ENCODE data around the gene ACAN. TPM values are rescaled to one million over a fixed set of nuclear protein-coding genes. Genes with fewer than 3 reads are reported as not detected.

Gene ACAN
- polyA plus RNA-seq, 1 of the 3 experiments (the other 2 are of a cell fraction), result not detected

DNA sequence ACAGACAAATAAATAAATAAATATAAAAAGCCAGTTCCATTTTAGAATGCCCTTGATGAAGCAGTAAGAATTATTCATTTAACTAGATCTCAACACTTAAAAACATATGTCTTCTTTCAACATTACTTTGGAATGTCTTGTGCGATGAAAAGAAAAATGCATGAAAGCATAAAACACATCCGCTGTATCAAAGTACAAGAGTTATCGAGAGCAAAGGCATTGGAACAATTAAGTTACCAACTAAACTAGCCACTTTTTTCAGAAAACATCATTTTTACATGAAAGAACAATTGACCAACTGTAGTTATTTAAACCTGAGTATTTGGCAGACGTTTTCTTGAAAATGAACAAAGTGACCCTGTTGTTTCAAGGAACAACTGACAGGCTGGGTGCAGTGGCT, 27.5 kb upstream of the ACAN start:
- no peaks in the 10 kb centered on the region for H3K79me2 ChIP-seq (ENCODE audit: insufficient read depth)
- no peak overlapping the region for H2AFZ ChIP-seq (ENCODE audit: low read depth)
- CTCF ChIA-PET, result no interaction called here
- TF ChIP-seq TEAD4 (IDR thresholded peaks at IDR 0.05; ENCODE audit: borderline replicate concordance, insufficient read depth), result no peak
- TF ChIP-seq JUND (IDR thresholded peaks at IDR 0.05), result no peak
- TF ChIP-seq EZH2phosphoT487 (IDR thresholded peaks at IDR 0.05; ENCODE audit: borderline replicate concordance, low read depth), result no peak
- TF ChIP-seq TAF1 (IDR thresholded peaks at IDR 0.05; ENCODE audit: borderline replicate concordance, low read depth, low read length), result no peak
- no peak for TF ChIP-seq ZBTB33 (IDR thresholded peaks at IDR 0.05; ENCODE audit: borderline replicate concordance, low read depth)
- no peak for TF ChIP-seq NFIC (IDR thresholded peaks at IDR 0.05; ENCODE audit: borderline replicate concordance)
- no peak for TF ChIP-seq TCF12 (IDR thresholded peaks at IDR 0.05)
- no peak for TF ChIP-seq IRF3 (IDR thresholded peaks at IDR 0.05; ENCODE audit: low read depth, low read length)
- TF ChIP-seq NRF1 (IDR thresholded peaks at IDR 0.05; ENCODE audit: low read depth, low read length), result no peak
- no peak for TF ChIP-seq RFX5 (IDR thresholded peaks at IDR 0.05; ENCODE audit: low read length)
- 55% methylated on average over 4 of the region's 4 CpGs for WGBS (ENCODE audit: low lambda C conversion rate)
- no peaks in the 10 kb centered on the region for H3K9me3 ChIP-seq
- no peak overlapping the region for H3K27ac ChIP-seq (ENCODE audit: low read depth in 2 of 2, low read length in 1 of 2)
- no peaks in the 10 kb centered on the region for H3K36me3 ChIP-seq (replicated peaks in 1 of 2; ENCODE audit: control insufficient read depth in 1 of 2, insufficient read depth in 2 of 2, low read length in 1 of 2)
- H3F3A ChIP-seq (replicated peaks; ENCODE audit: insufficient read depth), result no peaks in the 10 kb centered on the region
- H3K9me2 ChIP-seq, result no peaks in the 10 kb centered on the region
- no peak overlapping the region for H3K9ac ChIP-seq
- POLR2A ChIA-PET, result no interaction called here
- no peak overlapping the region for H3K4me2 ChIP-seq
- no peaks in the 10 kb centered on the region for H3K27me3 ChIP-seq (ENCODE audit: insufficient read depth)
- H3K4me3 ChIP-seq (ENCODE audit: low read depth in 2 of 2, low read length in 1 of 2), result no peak overlapping the region
- no peaks in the 10 kb centered on the region for H3K4me1 ChIP-seq (ENCODE audit: control insufficient read depth in 1 of 2, insufficient read depth in 2 of 2, low read depth in 1 of 2, low read length in 1 of 2)
- H4K20me1 ChIP-seq (ENCODE audit: insufficient read depth), result no peaks in the 10 kb centered on the region
- no peak for DNase-seq

GRCh38 chr15:88776646-88777045, 26.6 kb upstream of the ACAN start:
- H3K4me1 ChIP-seq (ENCODE audit: control insufficient read depth in 1 of 2, insufficient read depth in 2 of 2, low read depth in 1 of 2, low read length in 1 of 2), result no peaks in the 10 kb centered on the region
- no peak overlapping the region for H2AFZ ChIP-seq (ENCODE audit: low read depth)
- 36% methylated on average over 3 of the region's 3 CpGs for WGBS (ENCODE audit: low lambda C conversion rate)
- H4K20me1 ChIP-seq (ENCODE audit: insufficient read depth), result no peaks in the 10 kb centered on the region
- H3K9ac ChIP-seq, result no peak overlapping the region
- TF ChIP-seq POLR2AphosphoS5 (IDR thresholded peaks at IDR 0.05; ENCODE audit: low read depth, low read length) (no peak), USF2 (IDR thresholded peaks at IDR 0.05; ENCODE audit: borderline replicate concordance, low read depth, low read length) (no peak), FOXJ3 (CRISPR knock-in tag; IDR thresholded peaks at IDR 0.05) (no peak), SIN3A (IDR thresholded peaks at IDR 0.05; ENCODE audit: borderline replicate concordance, low read depth, low read length) (no peak), ZBTB33 (IDR thresholded peaks at IDR 0.05; ENCODE audit: borderline replicate concordance, low read depth) (no peak), NFIC (IDR thresholded peaks at IDR 0.05; ENCODE audit: borderline replicate concordance) (no peak), SMC3 (IDR thresholded peaks at IDR 0.05; ENCODE audit: low read depth, low read length) (no peak), GATA2 (CRISPR knock-in tag; IDR thresholded peaks at IDR 0.05) (no peak), RAD21 (IDR thresholded peaks at IDR 0.05; ENCODE audit: low read length) (no peak), NRF1 (IDR thresholded peaks at IDR 0.05; ENCODE audit: low read depth, low read length) (no peak), EZH2phosphoT487 (IDR thresholded peaks at IDR 0.05; ENCODE audit: borderline replicate concordance, low read depth) (no peak), RXRA (IDR thresholded peaks at IDR 0.05; ENCODE audit: borderline replicate concordance, low read depth) (no peak)
- ChIA-PET POLR2A (no interaction called here), CTCF (no interaction called here)
- no peak overlapping the region for H3K27ac ChIP-seq (ENCODE audit: low read depth in 2 of 2, low read length in 1 of 2)
- H3K9me3 ChIP-seq, result no peaks in the 10 kb centered on the region
- no peak for DNase-seq
- H3K36me3 ChIP-seq (replicated peaks in 1 of 2; ENCODE audit: control insufficient read depth in 1 of 2, insufficient read depth in 2 of 2, low read length in 1 of 2), result no peaks in the 10 kb centered on the region
- H3K4me3 ChIP-seq (ENCODE audit: low read depth in 2 of 2, low read length in 1 of 2), result no peak overlapping the region
- no peaks in the 10 kb centered on the region for H3K27me3 ChIP-seq (ENCODE audit: insufficient read depth)
- H3K79me2 ChIP-seq (ENCODE audit: insufficient read depth), result no peaks in the 10 kb centered on the region
- no peaks in the 10 kb centered on the region for H3F3A ChIP-seq (replicated peaks; ENCODE audit: insufficient read depth)
- H3K9me2 ChIP-seq, result no peaks in the 10 kb centered on the region
- H3K4me2 ChIP-seq, result no peak overlapping the region

Measured in SK-N-SH (cell line).